Stimulated activated memory B cell treated with anti-CD40 and anti-IgM and Interleukin-4, amounts not matched to agents 10 μg/mL and 1 μg/mL and 100 μg/mL, for 72 hours (primary cell): ENCODE results near the gene TAF1.
A peak's percentile ranks its signal among the peaks of the same experiment; 100 is the strongest.
"Not testable (repeated sequence)": the region's sequence is repeated elsewhere in the genome, so short reads cannot be mapped to it uniquely, and the experiment has no call there.

Source experiments
- ATAC-seq: fragments of 150-1000 bp; cut with Tn5 transposase; 2 replicates; pipeline ENCODE4 v1.10.0; 2021
- H3K27ac Mint-ChIP-seq: one replicate; pipeline ENCODE4 v1.8.0; 2022; ENCODE audit warnings: mild to moderate bottlenecking, mixed read lengths
- H3K27me3 Mint-ChIP-seq: one replicate; pipeline ENCODE4 v1.8.0; 2022; ENCODE audit warnings: mixed read lengths
- H3K36me3 Mint-ChIP-seq: one replicate; pipeline ENCODE4 v1.8.0; 2022; ENCODE audit warnings: mixed read lengths
- H3K4me1 Mint-ChIP-seq: one replicate; pipeline ENCODE4 v1.8.0; 2022; ENCODE audit warnings: mixed read lengths
- H3K4me3 Mint-ChIP-seq: one replicate; pipeline ENCODE4 v1.8.0; 2022; ENCODE audit warnings: mild to moderate bottlenecking, moderate library complexity, mixed read lengths
- H3K9me3 Mint-ChIP-seq: one replicate; pipeline ENCODE4 v1.8.0; 2022; ENCODE audit warnings: mixed read lengths

The TAF1 gene

DNA sequence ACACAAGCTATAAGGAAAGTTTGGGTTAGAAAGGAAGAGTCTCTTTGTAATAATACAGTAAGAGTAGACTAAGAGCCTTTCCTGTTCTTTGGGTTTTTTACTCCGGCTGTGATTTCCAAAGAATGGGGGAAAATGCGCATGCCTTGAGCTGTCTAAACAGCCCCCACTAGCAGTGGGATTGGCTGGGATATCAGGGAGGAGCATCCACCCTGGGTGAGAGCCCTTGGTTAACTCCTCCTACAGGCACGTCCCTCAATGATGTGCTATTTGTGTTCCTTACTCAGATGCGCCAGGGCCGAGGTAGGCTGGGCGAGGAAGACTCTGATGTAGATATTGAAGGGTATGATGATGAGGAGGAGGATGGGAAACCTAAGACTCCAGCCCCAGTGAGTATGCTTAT is 92.7 kb downstream of the TAF1 start:
- Mint-ChIP-seq H3K9me3 (no peaks in the 10 kb centered on the region), H3K27ac (no peak overlapping the region), H3K36me3 (peaks cover 48% of the 10 kb centered on the region), H3K27me3 (no peaks in the 10 kb centered on the region), H3K4me1 (no peaks in the 10 kb centered on the region), H3K4me3 (no peak overlapping the region)
- ATAC-seq: no peak

DNA sequence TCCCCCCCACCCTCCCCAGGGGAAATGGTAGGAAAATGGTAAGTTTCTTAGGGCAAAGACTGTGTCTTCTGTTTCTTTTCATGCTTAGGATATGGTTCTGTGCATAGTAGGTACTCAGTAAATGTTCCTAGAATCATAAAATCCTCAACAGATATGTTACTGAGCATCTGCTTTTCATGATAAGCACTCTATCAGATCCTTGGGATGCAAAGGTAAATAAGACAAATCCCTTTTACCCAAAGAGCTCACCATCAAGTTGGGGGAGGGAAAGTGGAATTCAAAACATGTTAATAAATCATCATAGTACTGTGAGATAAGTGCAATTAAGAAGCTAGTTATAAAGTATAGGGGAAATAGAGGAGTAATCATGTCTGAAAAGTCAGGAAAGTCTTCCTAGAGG is 98.8 kb downstream of the TAF1 start:
- Mint-ChIP-seq H3K27ac (no peak overlapping the region), H3K4me1 (no peaks in the 10 kb centered on the region), H3K27me3 (no peaks in the 10 kb centered on the region), H3K36me3 (peaks cover 50% of the 10 kb centered on the region), H3K9me3 (no peaks in the 10 kb centered on the region), H3K4me3 (no peak overlapping the region)
- ATAC-seq: no peak

DNA sequence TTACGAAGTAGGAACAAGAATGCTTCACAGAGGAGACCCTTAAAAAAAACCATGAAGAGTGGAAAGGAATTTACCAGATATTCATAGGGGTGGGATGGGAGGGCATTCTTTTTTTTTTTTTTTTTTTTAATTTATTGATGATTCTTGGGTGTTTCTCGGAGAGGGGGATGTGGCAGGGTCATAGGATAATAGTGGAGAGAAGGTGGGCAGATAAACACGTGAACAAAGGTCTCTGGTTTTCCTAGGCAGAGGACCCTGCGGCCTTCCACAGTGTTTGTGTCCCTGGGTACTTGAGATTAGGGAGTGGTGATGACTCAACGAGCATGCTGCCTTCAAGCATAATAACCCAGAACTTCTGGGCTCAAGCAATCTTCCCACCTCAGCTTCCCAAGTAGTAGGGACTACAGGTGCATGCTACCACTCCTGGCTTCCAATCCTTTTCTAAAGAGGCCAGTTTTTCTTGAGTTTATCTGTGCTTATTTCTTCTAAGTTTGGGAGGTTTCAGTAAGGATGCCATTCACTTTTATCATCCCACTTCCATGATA is 100.9 kb downstream of the TAF1 start:
- Mint-ChIP-seq H3K27me3 (no peaks in the 10 kb centered on the region), H3K9me3 (no peaks in the 10 kb centered on the region), H3K4me3 (no peak overlapping the region), H3K36me3 (peaks cover 29% of the 10 kb centered on the region), H3K4me1 (no peaks in the 10 kb centered on the region), H3K27ac (no peak overlapping the region)
- ATAC-seq: no peak

DNA sequence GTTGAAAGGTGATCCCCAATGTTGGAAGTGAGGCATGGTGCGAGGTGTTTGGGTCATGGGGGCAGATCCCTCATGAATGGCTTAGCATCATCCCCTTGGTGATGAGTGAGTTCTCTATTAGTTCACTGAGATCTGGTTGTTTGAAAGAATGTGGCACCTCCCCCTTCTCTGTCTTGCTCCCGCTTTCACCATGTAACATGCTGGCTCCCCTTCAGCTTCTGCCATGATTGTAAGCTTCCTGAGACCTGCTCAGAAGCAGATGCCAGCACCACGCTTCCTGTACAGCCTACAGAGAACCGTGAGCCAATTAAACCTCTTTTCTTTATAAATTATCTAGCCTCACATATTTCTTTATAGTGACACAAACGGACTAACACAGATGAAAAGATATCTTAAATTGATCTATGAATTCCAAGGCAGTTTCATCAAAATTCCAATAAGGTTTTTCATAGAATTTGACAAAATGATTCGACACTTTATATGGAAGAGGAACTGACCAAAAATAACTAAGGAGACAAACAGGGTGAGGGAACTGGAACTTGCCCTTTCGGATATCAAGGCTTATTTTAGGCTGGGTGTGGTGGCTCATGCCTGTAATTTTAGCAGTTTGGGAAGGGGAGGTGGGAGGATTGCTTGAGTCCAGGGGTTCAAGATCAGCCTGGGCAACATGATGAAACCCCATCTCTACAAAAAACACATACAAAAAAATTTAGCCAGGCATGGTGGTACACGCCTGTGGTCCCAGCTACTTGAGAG is 109.8 kb downstream of the TAF1 start:
- peaks cover 6% of the 10 kb centered on the region for H3K36me3 Mint-ChIP-seq
- no peak overlapping the region for H3K4me3 Mint-ChIP-seq
- no peaks in the 10 kb centered on the region for H3K9me3 Mint-ChIP-seq
- H3K27me3 Mint-ChIP-seq: no peaks in the 10 kb centered on the region
- no peak for ATAC-seq
- no peaks in the 10 kb centered on the region for H3K4me1 Mint-ChIP-seq
- no peak overlapping the region for H3K27ac Mint-ChIP-seq

DNA sequence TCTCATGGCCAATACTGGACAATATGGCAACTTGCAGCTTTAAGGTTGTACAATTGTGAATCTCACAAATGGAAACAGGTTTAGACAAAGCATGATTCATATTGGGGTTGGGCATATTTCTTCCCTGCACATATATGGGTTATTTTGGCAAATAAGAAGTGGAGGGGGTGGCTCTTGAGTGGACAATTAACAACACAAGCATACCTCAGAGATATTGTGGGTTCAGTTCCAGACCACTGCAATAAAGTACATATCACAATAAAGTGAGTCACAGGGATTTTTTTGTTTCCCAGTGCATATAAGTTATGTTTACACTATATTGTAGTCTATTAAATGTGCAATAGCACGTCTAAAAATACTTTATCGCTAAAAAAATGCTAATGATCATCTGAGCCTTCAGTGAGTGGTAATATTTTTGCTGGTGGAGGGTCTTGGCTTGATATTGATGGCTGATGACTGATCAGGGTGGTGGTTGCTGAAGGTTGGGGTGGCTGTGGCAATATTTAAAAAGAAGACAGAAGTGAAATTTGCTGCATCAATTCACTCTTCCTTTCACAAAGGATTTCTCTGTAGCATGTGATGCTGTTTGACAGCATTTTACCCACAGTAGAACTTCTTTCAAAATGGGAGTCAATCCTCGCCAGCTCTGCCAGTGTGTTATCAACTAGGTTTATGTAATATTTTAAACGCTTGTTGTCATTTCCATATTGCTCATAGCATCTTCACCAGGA is 116.2 kb downstream of the TAF1 start:
- Mint-ChIP-seq H3K36me3 (peaks cover 5% of the 10 kb centered on the region), H3K9me3 (no peaks in the 10 kb centered on the region), H3K4me3 (peak overlapping the region; percentile 12), H3K4me1 (peaks cover 16% of the 10 kb centered on the region), H3K27ac (no peak overlapping the region), H3K27me3 (no peaks in the 10 kb centered on the region)
- peak; percentile 50 for ATAC-seq

DNA sequence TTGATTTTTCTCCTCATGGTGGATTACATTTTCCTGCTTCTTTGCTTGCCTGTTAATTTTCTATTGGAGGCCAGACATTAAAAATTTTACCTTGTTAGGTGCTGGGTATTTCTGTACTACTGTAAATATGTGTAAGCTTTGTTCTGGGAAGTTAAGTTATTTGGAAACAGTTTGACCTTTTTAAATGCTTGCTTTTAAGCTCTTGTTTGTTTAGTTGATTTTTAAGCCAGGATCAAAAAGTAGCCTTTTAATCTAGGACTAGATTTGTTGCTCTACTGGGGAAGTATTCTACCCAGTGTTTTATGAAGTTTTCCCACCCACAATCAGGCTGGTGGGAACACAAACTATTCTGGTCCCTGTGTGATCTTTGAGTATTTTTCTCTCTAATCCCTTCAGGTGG is 121.7 kb downstream of the TAF1 start:
- peaks cover 5% of the 10 kb centered on the region for H3K36me3 Mint-ChIP-seq
- no peak for ATAC-seq
- no peaks in the 10 kb centered on the region for H3K9me3 Mint-ChIP-seq
- no peak overlapping the region for H3K4me3 Mint-ChIP-seq
- no peaks in the 10 kb centered on the region for H3K27me3 Mint-ChIP-seq
- H3K4me1 Mint-ChIP-seq: peaks cover 15% of the 10 kb centered on the region
- no peak overlapping the region for H3K27ac Mint-ChIP-seq

DNA sequence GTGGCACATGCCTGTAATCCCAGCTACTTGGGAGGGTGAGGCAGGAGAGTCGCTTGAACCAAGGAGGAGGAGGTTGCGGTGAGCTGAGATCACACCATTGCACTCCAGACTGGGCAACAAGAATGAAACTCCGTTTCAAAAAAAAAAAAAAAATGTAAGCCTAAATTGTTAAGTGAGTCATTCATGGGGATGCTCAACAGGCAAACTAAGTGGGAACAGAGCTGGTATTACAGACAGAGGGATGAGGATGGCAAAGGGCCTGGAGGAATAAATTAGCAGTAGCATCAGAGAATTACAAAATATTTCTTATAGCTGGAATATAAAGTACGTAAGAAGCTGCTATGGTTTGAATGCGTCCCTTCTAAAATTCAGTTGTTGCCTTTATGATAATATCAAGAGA is 123.4 kb downstream of the TAF1 start:
- Mint-ChIP-seq H3K4me3 (no peak overlapping the region), H3K9me3 (no peaks in the 10 kb centered on the region), H3K27ac (no peak overlapping the region), H3K4me1 (peaks cover 12% of the 10 kb centered on the region), H3K27me3 (no peaks in the 10 kb centered on the region), H3K36me3 (peaks cover 5% of the 10 kb centered on the region)
- ATAC-seq: no peak

DNA sequence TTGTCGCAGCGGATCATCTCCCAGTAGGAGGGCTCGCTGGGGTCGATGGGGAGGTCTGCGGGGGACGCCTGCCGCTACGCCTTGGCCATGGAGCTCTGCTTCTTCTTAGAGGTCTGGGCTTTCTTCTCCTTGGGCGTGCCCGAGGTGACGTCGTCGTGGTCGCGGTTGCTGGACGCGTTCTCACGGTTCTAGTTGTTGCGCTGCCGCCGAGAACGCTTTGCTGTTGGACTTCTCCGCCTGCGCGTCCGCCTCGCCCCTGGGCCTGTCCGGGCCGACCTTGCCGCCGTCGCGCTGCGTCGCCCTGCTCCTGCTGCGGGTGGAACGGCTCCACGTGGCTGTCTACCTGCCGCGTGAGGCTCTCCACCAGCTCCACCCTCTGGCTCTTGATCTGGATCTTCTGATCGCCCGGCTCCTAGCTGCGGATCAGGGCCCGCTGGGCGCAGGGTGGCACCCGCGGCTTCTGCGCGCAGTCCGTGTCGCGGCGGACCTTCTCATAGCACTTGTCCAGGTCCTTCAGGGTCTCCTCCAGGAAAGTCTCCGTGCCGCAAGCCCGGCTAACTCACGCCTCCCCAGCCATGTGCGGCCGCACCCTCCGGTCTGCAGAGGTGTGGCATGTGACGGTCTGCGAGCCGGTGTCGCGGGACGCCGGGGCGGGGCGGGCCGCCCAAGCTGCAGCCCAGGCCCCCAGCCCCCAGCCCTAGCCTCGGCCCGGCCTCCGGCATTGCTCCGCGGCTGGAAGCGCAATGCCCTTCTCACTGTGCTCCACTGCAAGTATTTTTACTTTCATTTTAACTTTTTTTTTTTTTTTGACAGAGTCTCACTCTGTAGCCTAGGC is 126.3 kb downstream of the TAF1 start:
- Mint-ChIP-seq H3K9me3 (no peaks in the 10 kb centered on the region), H3K27me3 (no peaks in the 10 kb centered on the region), H3K36me3 (no peaks in the 10 kb centered on the region), H3K4me1 (peaks cover 12% of the 10 kb centered on the region), H3K27ac (peak overlapping the region; percentile 80), H3K4me3 (peak overlapping the region; percentile 90)
- peak; percentile 88 for ATAC-seq

DNA sequence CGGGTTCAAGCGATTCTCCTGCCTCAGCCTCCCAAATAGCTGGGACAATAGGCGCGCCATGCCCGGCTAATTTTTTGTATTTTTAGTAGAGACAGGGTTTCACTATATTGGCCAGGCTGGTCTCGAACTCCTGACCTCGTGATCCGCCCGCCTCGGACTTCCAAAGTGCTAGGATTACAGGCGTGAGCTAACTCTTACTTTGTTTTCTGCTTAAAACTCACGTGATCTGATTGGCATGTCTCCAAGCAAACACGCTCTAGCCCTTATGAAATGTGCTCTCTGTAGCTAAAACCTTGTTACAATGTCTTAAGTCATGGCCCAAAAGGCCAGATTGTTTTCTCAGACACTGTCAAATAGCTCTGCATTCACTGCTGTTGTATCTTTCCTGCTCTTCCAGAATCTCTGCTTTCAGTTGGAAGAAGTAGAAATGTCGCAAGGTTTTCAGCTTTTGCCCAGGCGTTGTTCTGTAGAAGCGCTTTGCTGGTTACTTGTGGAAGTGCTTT is 127.0 kb downstream of the TAF1 start:
- H3K4me1 Mint-ChIP-seq: peaks cover 12% of the 10 kb centered on the region
- no peak for ATAC-seq
- no peaks in the 10 kb centered on the region for H3K36me3 Mint-ChIP-seq
- H3K27me3 Mint-ChIP-seq: no peaks in the 10 kb centered on the region
- peak overlapping the region; percentile 90 for H3K4me3 Mint-ChIP-seq
- peak overlapping the region; percentile 80 for H3K27ac Mint-ChIP-seq
- H3K9me3 Mint-ChIP-seq: no peaks in the 10 kb centered on the region

DNA sequence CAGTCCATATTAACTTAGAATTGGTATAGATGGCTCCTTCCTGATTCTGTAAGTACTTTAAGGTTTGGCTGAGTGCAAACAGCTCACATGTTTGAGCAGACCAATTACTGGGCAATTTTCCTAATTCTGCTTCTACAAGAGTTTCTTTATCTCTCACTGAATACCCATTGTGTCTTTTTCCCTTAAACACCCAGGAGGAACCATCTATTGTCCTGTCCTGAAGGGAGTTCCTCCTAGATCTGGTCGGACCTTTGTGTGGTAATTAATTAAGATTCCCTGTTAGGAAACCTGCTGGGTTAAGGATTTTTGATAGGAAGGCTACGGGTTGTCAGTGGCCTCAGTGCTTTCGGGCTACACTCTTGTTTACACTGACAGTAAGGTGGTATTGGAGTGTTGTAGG is 129.8 kb downstream of the TAF1 start:
- not testable (repeated sequence) for H3K4me3 Mint-ChIP-seq, H3K27ac Mint-ChIP-seq, ATAC-seq, H3K36me3 Mint-ChIP-seq, H3K27me3 Mint-ChIP-seq, H3K9me3 Mint-ChIP-seq
- peaks cover 12% of the 10 kb centered on the region for H3K4me1 Mint-ChIP-seq

DNA sequence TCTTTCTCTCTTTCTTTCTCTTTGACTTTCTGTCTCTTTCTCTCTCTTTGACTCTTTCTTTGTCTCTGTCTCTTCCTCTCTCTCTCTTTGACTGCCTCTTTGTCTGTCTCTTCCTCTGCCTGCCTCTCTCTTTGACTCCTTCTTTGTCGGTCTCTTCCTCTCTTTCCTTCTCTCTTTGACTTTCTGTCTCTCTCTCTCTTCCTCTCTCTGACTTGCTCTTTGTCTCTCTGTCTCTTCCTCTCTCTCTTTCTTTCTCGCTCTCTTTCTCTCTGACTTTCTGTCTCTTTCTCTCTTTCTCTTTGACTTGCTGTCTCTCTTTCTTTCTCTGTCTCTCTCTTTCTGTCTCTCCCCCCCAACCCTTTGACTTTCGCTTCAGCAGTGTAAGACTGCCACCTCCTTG is 130.3 kb downstream of the TAF1 start:
- Mint-ChIP-seq H3K9me3 (no peaks in the 10 kb centered on the region), H3K4me3 (no peak overlapping the region), H3K36me3 (no peaks in the 10 kb centered on the region), H3K27me3 (no peaks in the 10 kb centered on the region), H3K4me1 (peaks cover 12% of the 10 kb centered on the region), H3K27ac (peak overlapping the region; percentile 23)
- ATAC-seq: no peak

DNA sequence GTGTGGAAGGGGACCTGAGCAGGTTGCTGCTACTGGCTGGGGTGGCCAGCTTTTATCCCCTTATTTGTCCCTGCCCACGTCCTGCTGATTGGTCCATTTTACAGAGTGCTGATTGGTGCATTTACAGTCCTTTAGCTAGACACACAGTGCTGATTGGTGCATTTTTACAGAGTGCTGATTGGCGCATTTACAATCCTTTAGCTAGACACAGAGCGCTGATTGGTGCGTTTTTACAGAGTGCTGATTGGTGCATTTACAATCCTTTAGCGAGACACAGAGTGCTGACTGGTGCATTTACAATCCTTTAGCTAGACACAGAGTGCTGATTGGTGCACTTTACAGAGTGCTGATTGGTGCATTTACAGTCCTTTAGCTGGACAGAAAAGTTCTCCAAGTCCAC is 135.9 kb downstream of the TAF1 start:
- H3K9me3 Mint-ChIP-seq, H3K27me3 Mint-ChIP-seq, H3K36me3 Mint-ChIP-seq, H3K27ac Mint-ChIP-seq, ATAC-seq, H3K4me3 Mint-ChIP-seq, H3K4me1 Mint-ChIP-seq: not testable (repeated sequence)

DNA sequence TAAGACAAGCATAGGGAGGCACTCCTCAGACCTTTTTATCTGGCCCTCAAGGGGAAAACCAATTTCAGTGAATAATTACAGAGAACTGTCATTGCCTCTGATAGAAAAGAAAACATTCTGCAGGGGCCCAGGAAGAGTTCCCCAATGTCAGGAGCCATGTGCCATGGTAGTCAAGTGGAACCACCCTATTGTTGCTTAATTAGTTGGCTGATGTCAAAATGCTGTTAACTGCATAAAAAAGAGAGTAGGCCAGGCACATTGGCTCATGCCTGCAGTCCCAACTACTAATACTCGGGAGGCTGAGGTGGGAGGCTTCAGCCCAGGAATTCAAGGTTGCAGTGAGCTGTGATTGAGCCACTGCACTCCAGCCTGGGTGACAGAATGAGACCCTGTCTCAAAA is 138.2 kb downstream of the TAF1 start:
- no peak for ATAC-seq
- Mint-ChIP-seq H3K27ac (no peak overlapping the region), H3K27me3 (no peaks in the 10 kb centered on the region), H3K9me3 (no peaks in the 10 kb centered on the region), H3K36me3 (peaks cover 5% of the 10 kb centered on the region), H3K4me1 (no peaks in the 10 kb centered on the region), H3K4me3 (no peak overlapping the region)

DNA sequence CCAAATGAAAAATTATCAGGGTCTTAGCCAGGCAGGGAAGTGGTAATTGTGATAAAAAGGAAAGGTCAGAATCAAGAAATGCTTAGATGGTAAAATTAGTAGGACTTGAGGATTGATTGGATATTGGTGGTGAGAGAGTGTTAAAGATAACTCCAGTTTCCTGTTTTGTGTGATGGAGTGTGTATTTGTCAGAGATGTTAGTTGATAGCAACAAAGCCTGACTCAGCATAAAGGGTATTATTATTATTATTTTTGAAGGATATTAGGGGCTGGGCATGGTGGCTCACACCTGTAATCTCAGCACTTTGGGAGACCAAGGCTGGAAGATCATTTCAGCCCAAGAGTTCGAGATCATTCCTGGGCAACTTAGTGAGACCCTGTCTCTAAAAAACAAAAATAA is 143.1 kb downstream of the TAF1 start:
- ATAC-seq: no peak
- Mint-ChIP-seq H3K27me3 (no peaks in the 10 kb centered on the region), H3K4me3 (no peak overlapping the region), H3K27ac (no peak overlapping the region), H3K4me1 (peaks cover 11% of the 10 kb centered on the region), H3K36me3 (no peaks in the 10 kb centered on the region), H3K9me3 (peaks cover 6% of the 10 kb centered on the region)

DNA sequence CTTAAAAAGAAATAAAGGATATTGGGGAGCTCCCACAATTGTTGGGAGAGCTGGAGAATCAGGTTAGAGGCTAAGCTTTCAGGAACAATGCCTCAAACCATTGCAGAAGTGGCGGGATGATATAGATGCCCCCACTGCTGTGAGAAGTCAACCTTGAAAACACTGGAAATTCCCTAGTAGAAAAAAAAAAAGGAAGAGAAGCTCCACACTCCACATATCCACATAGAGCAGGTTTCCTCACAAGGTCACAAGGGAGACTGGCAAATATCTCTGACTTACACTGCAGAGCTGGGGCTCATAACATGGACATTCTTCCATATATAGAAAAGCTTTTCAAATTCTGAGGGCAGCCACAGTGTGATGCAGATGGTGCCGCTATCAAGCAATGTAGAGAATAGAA is 144.0 kb downstream of the TAF1 start:
- Mint-ChIP-seq H3K4me3 (no peak overlapping the region), H3K27me3 (no peaks in the 10 kb centered on the region), H3K36me3 (no peaks in the 10 kb centered on the region), H3K27ac (no peak overlapping the region), H3K4me1 (peaks cover 19% of the 10 kb centered on the region), H3K9me3 (peaks cover 6% of the 10 kb centered on the region)
- no peak for ATAC-seq
